Glomerular endothelial cell (primary cell): ENCODE data around the gene CELF2. TPM values are rescaled to one million over a fixed set of nuclear protein-coding genes. Genes with fewer than 3 reads are reported as not detected.
"Not testable (repeated sequence)": the region's sequence is repeated elsewhere in the genome, so short reads cannot be mapped to it uniquely, and the experiment has no call there.

Experiments used
- DNase-seq: peaks from one replicate; pipeline ENCODE4 v3.0.0-alpha.2; 2011; ENCODE audit warnings: low read depth, low spot score; ENCODE audit errors: extremely low read depth
- total RNA-seq: library from RNA; depleted of rRNA; stranded (reverse); fragments of >200 nt; gene quantifications from 2 replicates; pipeline ENCODE4 v1.2.3, GENCODE V29; 2015

Gene CELF2
- total RNA-seq, 1 donor from 2014 or later = 31.3 TPM

DNA sequence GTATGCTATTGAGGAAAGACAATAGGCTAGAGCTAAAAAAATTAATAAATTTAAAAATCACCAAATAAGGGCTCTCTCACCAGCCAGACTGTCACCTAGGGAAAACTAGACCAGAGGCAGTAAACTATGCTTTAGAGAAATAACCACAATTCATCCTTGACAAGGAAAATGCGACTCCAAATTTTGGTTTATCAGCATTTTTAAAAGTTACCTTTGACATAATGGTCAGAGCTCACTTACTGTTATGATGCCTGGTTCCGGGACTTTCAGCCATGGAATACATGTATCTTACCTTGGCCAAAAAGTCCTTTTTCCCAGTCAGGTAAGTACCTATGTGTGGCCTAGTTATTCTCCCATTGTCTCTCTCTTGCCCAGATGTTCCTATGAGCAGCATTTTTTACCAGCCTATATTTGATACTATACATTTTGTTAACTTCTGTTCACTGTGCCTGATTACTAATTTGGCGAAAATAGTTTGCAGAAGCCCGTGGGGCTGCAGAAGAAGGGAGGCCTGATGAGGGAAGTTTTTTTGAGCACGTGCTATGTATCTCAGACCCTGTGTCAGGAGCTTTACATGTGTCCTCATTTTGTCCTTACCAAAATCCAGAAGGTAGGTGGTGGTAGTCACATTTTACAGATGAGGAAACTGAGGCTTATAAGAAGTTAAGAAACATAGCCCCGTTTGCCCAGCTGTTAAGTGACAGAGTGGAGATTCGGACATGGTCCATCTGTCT is 149.7 kb downstream of the CELF2 start:
- no peak for DNase-seq

DNA sequence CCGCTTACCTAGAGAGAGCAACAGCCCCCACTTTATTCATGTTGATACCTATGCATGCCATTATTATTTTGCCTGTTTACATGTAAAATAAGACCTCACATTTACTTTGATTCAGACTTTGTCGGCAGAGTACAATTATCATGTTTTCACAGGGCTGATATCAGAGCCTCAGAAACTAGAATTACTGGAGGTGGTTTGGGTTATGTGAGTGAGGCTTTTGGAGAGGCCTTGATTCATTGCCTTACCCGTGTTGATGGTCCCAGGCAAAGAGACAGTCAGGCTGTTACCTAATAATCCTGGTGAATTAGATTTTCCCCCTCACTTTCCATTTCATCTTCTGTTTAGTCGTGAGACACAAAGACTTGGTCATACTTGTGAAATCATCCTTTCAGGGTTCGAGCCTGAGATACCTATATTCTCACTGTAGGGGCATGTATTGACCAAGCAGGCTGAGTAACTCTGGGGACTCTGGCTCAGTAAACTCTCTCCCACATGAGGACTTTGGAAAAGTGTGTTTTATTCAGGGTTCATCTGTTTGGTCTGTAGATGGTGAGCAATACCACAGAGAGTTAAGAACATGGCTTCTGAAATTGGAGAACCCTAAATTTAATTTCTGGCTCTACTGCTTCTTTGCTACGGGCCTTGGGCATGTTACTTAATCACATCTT is 150.9 kb downstream of the CELF2 start:
- no peak for DNase-seq

GRCh38 chr10:11169976-11170375 is 152.3 kb downstream of the CELF2 start:
- no peak for DNase-seq

GRCh38 chr10:11170574-11170973 is 152.9 kb downstream of the CELF2 start:
- DNase-seq = no peak

DNA sequence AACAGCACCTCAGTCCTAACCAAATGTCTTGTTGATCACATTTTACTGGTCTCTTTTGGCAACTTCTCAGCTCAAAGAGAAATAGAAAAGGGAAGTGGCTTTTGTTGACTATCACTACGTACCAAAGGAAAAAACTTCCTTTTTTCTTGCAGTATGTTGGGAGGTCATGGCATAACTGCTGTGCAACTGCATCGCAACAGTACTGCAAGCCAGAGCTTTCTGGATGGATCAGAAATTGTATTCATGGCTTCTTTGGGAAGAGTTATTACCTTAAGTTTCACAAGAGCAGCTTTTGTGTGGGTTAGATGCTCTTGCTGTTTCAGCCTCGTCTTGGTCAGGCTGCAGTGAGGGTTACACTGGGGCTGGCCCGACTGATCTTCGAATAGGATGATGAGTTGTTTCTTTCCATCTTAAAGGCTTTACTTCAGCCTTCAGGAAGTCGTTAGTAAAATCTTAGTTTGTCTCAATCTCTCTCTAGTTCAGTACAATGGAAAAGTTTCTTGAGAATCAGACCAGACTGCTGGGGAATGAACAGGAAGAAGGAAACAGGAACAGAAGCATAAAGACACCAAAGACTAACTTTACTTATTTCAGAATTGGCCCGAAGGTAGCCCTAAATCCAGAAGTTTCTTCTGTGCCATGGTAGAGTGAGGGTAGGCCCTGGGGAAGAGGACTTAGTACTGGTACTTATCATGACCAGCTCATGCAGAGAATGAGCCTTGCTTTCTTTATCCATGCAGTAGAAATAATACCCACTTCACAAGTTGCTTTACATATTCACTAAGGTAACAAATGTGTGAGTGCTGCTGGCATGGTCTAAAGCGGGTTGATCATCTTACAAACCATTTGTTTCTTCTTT is 153.6 kb downstream of the CELF2 start:
- DNase-seq = no peak

DNA sequence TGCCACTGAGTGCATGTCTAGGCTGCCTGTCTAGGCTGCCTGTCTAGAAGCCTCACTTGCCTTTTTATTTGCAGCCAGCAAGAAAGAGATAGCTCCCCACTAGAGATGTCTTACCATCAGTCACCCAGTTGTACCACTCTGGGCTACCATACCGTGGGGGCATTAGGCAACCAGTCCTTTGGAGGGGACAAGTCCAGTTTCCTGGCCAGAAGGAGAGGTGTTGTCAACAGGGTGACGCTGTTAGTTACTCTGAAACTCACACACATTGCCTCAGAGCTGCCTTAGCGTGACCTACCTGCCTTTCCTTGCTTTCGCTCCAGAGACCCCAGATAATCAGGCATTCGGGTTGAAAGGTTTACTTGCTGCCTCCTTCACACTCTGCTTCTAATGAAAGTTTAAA is 155.4 kb downstream of the CELF2 start:
- DNase-seq = no peak

DNA sequence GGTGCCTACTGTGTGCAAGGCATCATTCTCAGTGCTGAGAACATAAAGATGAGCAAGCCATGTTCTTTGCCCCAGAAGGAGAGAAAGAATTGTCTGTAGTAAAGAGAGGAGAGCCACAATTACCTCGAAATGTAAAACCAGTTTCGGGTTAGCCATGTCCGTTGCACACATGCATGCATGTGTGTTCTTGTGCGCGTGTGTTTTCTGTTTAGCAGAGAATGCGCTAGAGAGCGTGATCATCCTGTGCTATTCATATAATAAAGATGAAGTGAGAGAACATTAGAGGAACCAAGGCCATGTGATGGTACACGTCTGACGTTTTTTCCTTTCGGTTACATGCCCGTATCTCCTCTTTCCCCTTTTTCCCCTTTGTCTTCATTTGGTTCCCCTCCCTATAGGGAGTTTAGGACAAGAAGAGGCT is 158.2 kb downstream of the CELF2 start:
- DNase-seq = no peak

DNA sequence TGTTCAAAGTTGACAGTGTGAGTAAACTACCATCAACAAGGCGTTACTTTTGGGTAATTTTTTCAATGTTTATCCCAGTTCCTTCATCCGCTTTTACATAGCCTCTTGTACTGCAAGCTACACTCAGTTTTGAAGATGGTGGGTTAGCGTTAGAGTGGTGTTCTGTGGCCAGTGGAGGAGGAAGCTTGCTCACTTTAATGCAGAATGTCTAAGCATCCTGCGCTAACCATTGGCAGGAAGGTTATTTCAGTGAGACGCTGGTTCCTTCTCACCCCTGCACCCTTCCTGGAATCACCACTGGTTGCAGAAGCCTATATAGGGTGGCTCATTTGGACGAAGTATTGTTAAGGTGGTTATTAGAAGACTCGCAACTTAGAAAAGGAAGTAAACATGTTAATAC is 159.1 kb downstream of the CELF2 start:
- DNase-seq = no peak

DNA sequence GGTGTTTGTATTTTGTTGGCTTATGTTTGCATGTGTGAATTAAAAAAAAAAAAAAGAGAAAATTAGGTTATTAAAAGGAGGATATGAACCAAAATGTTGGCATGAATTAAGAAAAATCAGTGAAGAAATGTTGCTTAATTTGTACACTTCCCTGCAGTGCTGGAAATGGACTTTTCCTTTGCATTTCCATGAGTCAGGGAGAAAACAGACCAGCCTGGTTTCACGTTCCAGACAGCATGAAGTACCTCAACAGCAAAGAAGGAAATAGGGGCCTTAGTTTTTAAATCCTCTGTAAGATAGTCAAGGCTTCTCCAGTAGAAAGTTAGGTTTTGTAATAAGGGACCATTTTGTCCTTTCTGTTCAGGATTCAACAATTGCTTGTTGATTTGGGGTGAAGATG is 159.7 kb downstream of the CELF2 start:
- DNase-seq = no peak

DNA sequence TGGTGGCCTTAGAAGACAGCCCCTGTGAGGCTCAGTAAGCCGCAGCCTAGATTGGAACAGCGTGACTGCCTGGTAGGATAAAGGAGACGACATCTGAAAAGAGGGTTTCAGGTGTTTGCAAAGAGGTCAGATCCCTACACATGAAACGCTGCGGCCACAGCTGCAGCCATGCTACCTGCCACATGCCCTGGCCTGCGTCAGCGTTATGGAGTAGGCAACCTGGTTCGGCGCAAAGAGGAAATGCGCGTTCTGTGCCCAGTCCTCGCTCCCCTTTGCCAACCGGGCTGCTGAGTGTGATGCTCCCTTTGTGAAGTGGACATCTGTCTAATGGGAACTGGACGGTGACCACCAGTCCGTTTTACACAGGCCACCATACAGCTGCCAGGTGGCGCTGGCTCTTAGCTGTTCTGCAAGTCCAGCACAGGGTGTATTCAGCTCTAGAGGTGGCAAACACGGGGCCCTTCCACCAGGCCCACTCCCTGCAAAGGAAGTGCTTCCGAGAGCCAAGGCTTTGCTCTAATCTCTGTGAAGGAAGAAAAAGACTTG is 160.3 kb downstream of the CELF2 start:
- no peak for DNase-seq

GRCh38 chr10:11178606-11179515 is 161.2 kb downstream of the CELF2 start:
- peak; percentile 51 for DNase-seq

DNA sequence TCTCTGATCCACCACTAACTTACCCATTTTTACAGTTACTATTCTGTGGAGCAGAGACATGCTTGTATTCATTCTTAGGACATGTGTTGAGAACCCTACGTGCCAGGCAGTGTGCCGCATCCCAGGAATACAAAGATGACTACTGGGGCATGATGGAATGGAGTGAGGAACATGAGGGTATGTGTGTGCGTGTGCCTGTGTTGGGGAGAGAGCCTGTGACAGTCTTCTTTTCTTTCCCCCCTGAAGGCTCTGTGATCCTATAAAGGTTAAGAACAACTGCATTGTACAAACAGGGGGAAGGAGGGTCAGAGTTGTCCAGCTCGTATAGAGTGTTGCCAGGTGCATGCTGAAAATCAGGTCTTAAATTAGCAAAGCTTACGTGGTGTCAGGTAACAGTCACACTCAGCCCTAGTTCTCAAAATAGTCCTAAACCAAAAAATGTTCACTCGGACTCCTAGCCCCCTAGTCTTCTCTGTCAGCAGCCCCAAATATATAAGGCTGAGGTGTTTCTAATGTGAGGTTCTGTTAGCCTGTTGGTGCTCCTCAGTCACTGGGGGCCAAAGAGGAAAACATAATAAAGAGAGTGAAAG is 161.9 kb downstream of the CELF2 start:
- no peak for DNase-seq

DNA sequence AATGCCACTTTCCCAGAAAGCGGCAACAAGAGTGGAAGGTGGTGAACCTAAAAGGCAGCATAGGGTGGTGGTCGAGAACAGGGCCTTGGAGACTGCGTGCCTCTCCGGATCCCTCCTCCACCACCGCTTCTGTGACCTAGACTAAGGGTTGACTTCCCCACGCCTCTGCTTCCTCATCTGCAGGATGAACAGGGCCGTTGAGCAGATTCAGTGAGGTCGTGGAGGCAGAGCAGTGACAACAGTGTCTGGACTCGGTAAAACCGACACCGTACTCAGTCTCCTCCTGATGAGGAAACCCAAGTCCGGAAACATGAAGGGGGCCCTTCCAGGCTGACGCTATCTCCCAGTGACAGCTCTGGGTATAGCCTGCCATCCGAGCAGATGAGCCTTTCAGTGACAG is 162.6 kb downstream of the CELF2 start:
- DNase-seq = no peak

- no peak for DNase-seq
Observed at GRCh38 chr10:11181978-11182377, 164.3 kb downstream of the CELF2 start.

GRCh38 chr10:11183015-11183414 is 165.3 kb downstream of the CELF2 start:
- DNase-seq = no peak

DNA sequence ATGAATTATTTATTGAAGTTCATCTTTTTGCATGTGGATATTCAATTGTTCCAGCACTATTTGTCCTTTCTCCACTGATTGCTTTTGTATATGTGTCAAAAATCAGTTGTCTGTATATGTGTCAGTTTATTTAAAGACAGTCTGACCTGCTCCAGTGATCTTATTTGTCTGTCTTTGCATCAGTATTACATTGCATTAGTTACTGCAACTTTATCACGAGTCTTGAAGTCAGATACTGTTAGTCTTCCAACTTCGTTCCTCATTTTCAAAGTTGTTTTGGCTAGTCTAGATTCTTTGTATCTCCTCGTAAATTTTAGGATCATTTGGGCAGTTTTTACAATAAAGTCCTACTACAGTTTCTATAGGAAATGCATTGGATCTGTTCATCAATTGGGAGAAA is 166.4 kb downstream of the CELF2 start:
- DNase-seq = no peak

DNA sequence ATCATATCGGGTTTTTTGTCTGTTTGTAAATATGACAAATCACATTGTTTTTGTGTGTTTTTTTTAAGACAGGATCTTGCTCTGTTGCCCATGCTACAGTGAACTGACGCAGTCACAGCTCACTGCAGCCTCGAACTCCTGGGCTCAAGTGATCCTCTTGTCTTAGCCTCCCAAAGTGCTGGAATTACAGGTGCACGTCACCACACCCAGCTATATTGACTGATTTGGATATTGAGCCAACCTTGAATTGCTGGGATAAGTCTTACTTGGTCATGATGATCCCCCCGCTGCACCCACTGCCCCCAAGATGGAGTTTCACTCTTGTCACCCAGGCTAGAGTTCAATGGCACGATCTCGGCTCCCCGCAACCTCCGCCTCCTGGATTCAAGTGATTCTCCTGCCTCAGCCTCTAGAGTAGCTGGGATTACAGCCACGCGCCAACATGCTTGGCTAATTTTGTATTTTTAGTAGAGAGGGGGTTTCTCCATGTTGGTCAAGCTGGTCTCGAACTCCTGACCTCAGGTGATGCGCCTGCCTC is 167.5 kb downstream of the CELF2 start:
- DNase-seq = not testable (repeated sequence)

DNA sequence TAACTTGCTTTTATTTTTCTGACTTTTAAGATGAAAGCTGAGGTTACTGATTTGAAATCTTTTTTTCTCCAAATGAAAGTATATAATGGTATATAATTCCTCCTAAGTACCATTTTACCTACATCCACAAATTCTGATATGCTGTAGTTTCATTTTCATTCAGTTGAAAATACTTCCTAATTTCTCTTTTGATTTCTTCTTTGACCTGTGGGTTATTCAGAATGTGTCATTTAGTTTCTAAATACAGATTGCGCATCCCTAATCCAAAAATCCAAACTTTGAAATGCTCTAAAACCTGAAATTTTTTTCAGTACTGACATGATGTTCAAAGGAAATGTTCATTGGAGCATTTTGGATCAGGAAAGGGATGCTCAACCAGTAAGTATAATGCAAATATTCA is 168.7 kb downstream of the CELF2 start:
- DNase-seq = no peak

DNA sequence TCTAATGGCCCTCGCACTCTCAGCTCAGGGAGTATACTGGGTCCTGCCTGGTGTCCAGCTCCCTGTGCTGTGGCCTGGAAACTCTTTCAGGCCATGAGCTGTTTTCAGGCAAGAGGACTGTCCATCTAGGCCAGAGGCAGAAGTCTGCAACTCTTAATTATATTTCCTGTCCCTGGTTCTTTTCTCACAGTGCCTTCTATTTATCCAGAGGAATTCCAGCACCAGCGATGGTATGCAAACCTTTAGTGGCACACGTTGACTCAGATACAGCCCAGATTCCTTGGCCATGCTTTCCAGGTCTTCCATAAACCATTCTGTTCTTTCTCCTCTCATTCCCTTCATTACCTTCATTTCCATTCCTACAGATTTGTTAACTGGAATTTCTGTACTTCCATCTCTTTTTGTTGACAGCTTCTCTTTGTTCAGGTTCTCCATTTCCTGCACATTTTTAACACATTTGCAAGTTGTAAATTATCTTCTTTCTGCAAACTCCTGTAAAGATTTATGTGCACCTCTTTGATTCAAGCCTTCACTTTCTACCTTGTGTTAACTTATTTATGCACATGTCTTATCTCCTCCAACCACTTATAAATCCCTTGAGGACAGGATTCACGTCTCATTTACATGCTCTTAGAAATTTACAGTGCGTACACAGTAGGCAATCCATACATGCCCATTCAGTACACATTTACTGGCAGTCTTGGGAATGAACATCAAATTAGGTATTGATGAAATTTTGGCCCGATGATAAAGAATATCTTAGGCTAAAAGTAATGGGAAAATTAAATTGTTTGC is 172.1 kb downstream of the CELF2 start:
- DNase-seq = no peak
